Nucleus accumbens (tissue), 56 donors: ENCODE data around the gene ITGB3.
A peak's percentile ranks its signal among the peaks of the same experiment; 100 is the strongest.

ENCODE experiments used
- DNase-seq, 56 donors: peaks; one replicate each; lab custom pipeline; 2025; lab: John Stamatoyannopoulos, UW

The ITGB3 gene

GRCh38 chr17:47324224-47325020, 70.8 kb downstream of the ITGB3 start:
- peak in 14 of 56 donors; percentile 7 to 59 (median 29) for DNase-seq

GRCh38 chr17:47325176-47325575, 71.5 kb downstream of the ITGB3 start:
- no peak for DNase-seq

GRCh38 chr17:47330548-47330947, 76.9 kb downstream of the ITGB3 start:
- no peak for DNase-seq

- no peak for DNase-seq
Observed at GRCh38 chr17:47332287-47332686, 78.7 kb downstream of the ITGB3 start.

GRCh38 chr17:47335101-47335936, 81.7 kb downstream of the ITGB3 start:
- no peak for DNase-seq

- no peak for DNase-seq
Observed at GRCh38 chr17:47338026-47338425, 84.4 kb downstream of the ITGB3 start.

GRCh38 chr17:47352848-47353247, 99.2 kb downstream of the ITGB3 start:
- DNase-seq: no peak

DNA sequence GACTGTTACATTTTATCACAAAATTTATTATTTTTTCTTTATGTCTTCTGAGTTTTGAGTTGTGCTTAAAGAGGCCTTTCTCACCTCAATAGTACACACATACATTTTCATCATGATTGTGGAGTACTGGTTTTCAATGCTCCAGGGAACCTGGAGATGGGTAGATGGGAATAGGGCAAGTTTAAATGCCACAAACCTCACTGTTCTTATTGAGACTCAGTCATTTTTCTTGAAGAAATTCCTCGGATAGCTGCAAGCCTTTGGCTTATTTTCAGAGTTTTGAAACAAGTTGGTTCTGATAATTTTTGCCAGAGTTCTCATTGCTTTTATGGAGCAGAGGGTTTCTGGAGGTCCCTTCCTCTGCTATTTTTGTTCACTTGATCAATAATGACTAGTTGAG, 105.0 kb downstream of the ITGB3 start:
- no peak for DNase-seq
